K562 (cell line): ENCODE measurements around the gene DCUN1D3. TPM values are rescaled to one million over a fixed set of nuclear protein-coding genes. Genes with fewer than 3 reads are reported as not detected.

Experiments used
- ATAC-seq: fragments of 200-7000 bp; cut with Tn5 transposase; 3 replicates; pipeline ENCODE4 v1.9.1; 2020; ENCODE audit warnings: moderate library complexity
- BruUV-seq: library from RNA; stranded (reverse); fragments of 400-500 nt; replicated peaks from 2 replicates; lab custom pipeline; 2021; lab: Mats Ljungman, UMichigan
- CTCF ChIA-PET: fragments of 300-600 bp; formaldehyde crosslinking; extraction: SDS; loops from one replicate; lab custom pipeline; 2021; ENCODE audit warnings: low intra/inter-chr PET ratio; lab: Yijun Ruan, JAX
- POLR2A ChIA-PET: fragments of 300-600, 350-650 bp; sonication (Branson Sonifier 250); formaldehyde crosslinking; extraction: SDS; loops from one replicate; lab custom pipeline; 2021; ENCODE audit warnings: antibody characterized with exemption, inconsistent platforms; lab: Yijun Ruan, JAX
- DNase-seq, 4 experiments: peaks; one replicate each; pipeline versions ENCODE4 v3.0.0 to v3.0.0-alpha.2; 2011 to 2018; ENCODE audit warnings: low spot score in 3 of 4, mixed read lengths in 3 of 4; ENCODE audit errors: extremely low read depth in 1 of 4
- FAIRE-seq: peaks from 2 replicates; lab custom pipeline; 2011; peaks lifted over from hg19 to GRCh38; lab: Jason Lieb, UNC
- H2AFZ ChIP-seq: 2 replicates; pipeline ENCODE4 v1.6.0; 2011; ENCODE audit warnings: low read depth, low read length, control low read depth, inconsistent platforms
- H3K27ac ChIP-seq: fragments of 200-600 bp; 3 replicates; pipeline ENCODE4 v1.8.0; 2011; ENCODE audit warnings: low read depth, mild to moderate bottlenecking, control low read depth, inconsistent platforms, low read length, moderate library complexity, mixed read lengths; ENCODE audit errors: extremely low read depth
- H3K27me3 ChIP-seq, 2 experiments: fragments of 300-600 bp in 1 of 2; 2 replicates in 1 of 2; 3 replicates in 1 of 2; pipeline versions ENCODE4 v1.6.0 to v1.8.0; 2011; ENCODE audit warnings: inconsistent platforms in 2 of 2, low read length in 2 of 2, mild to moderate bottlenecking in 1 of 2, mixed read lengths in 1 of 2, moderate library complexity in 1 of 2; ENCODE audit not compliant: control insufficient read depth in 2 of 2, insufficient read depth in 2 of 2
- H3K36me3 ChIP-seq: fragments of 300-600 bp; 3 replicates; pipeline ENCODE4 v1.8.0; 2011; ENCODE audit warnings: mild to moderate bottlenecking, low read length, inconsistent platforms; ENCODE audit not compliant: control insufficient read depth, insufficient read depth
- H3K4me1 ChIP-seq, 2 experiments: fragments of 200-600 bp in 1 of 2; replicated peaks in 1 of 2; 2 replicates in 1 of 2; 3 replicates in 1 of 2; pipeline versions ENCODE4 v1.5.1 to v1.8.0; 2011; ENCODE audit warnings: inconsistent platforms in 2 of 2, low read length in 2 of 2, mild to moderate bottlenecking in 1 of 2, mixed read lengths in 1 of 2, moderate library complexity in 1 of 2; ENCODE audit not compliant: control insufficient read depth in 2 of 2, insufficient read depth in 2 of 2
- H3K4me2 ChIP-seq: 2 replicates; pipeline ENCODE4 v1.6.1; 2011; ENCODE audit warnings: low read length, control low read depth, inconsistent platforms, mixed read lengths; ENCODE audit not compliant: insufficient read depth
- H3K4me3 ChIP-seq: fragments of 200-600 bp; sonication (generic), shearing (Covaris generic); 2 replicates; pipeline ENCODE4 v1.5.1; 2016; ENCODE audit warnings: control low read depth, inconsistent platforms
- H3K79me2 ChIP-seq: fragments of 200-600 bp; 3 replicates; pipeline ENCODE4 v1.8.0; 2011; ENCODE audit warnings: low read length, inconsistent platforms; ENCODE audit not compliant: control insufficient read depth, insufficient read depth
- H3K9ac ChIP-seq, 2 experiments: 2 replicates each; pipeline versions ENCODE4 v1.6.0 to v1.6.1; 2011; ENCODE audit warnings: low read depth in 2 of 2, low read length in 2 of 2, control low read depth in 1 of 2, inconsistent platforms in 1 of 2, mild to moderate bottlenecking in 1 of 2, mixed read lengths in 1 of 2; ENCODE audit not compliant: insufficient read depth in 1 of 2
- H3K9me1 ChIP-seq: one replicate; pipeline ENCODE4 v1.6.0; 2011; ENCODE audit warnings: inconsistent platforms, mild to moderate bottlenecking, low read length, moderate library complexity; ENCODE audit not compliant: control insufficient read depth, insufficient read depth
- H3K9me3 ChIP-seq: replicated peaks from 2 replicates; pipeline ENCODE4 v1.5.1; 2011; ENCODE audit warnings: low read depth, low read length, inconsistent platforms; ENCODE audit not compliant: control insufficient read depth, insufficient read depth
- H4K20me1 ChIP-seq: replicated peaks from 2 replicates; pipeline ENCODE4 v1.6.1; 2011; ENCODE audit warnings: low read length, inconsistent platforms, mixed read lengths; ENCODE audit not compliant: control insufficient read depth, insufficient read depth
- MAX ChIP-seq: sonication (generic); formaldehyde crosslinking; IDR thresholded peaks from 2 replicates; pipeline ENCODE4 v1.9.0; 2022; ENCODE audit warnings: mild to moderate bottlenecking, missing genetic modification reagents
- TFE3 ChIP-seq: fragments of 450-650 bp; formaldehyde crosslinking; IDR thresholded peaks from 2 replicates; pipeline ENCODE4 v1.4.0; 2020; ENCODE audit warnings: mild to moderate bottlenecking, mixed read lengths
- WGBS: fragments of 100-300 bp; shearing (Covaris generic); methylation state at CpG from one replicate; pipeline ENCODE4 v1.1.6; 2016; ENCODE audit warnings: low coverage, mixed read lengths; ENCODE audit not compliant: insufficient coverage; ENCODE audit errors: missing lambda C conversion rate; 5-methylcytosine and 5-hydroxymethylcytosine counted together
- in situ Hi-C: fragments of 300-500 bp; cut with MboI; formaldehyde crosslinking; loops from 4 replicates; pipeline ENCODE4 v1.15.0; 2018; ENCODE audit warnings: inconsistent platforms, mixed read lengths
- intact Hi-C: fragments of 100-400 bp; cut with micrococcal nuclease; formaldehyde crosslinking; loops from 2 replicates; pipeline ENCODE4 v1.14.2; 2022
- polyA plus RNA-seq, 8 experiments: library from polyadenylated mRNA; depleted of rRNA in 4 of 8; stranded (reverse) in 5 of 8; unstranded in 3 of 8; fragments of >200 nt; fragmentation: Nextera tagmentation in 2 of 8; fragmentation: Illumina TruSeq in 1 of 8; extraction: Ambion mirVana in 2 of 8; extraction: Trizol in 1 of 8; gene quantifications; 2 replicates each; pipeline versions ENCODE4 v1.2.1 to v1.2.3, GENCODE V29; 2011 to 2014; ENCODE audit warnings: inconsistent platforms in 1 of 8, missing spikeins in 1 of 8
- total RNA-seq, 7 experiments: library from RNA; depleted of rRNA in 6 of 7; stranded (reverse); fragments of >200 nt in 6 of 7; fragmentation: Illumina TruSeq in 2 of 7; extraction: Trizol in 2 of 7; gene quantifications; 2 replicates each; pipeline versions ENCODE4 v1.2.1 to v1.2.3, GENCODE V29; 2011 to 2021; ENCODE audit warnings: low replicate concordance in 1 of 7

DCUN1D3 gene
- total and polyA plus RNA-seq, 9 of the 15 experiments (the other 6 are each of a cell fraction or from before 2014, with no cell fraction given), result 1.0 to 4.7 (median 2.2) TPM

DNA sequence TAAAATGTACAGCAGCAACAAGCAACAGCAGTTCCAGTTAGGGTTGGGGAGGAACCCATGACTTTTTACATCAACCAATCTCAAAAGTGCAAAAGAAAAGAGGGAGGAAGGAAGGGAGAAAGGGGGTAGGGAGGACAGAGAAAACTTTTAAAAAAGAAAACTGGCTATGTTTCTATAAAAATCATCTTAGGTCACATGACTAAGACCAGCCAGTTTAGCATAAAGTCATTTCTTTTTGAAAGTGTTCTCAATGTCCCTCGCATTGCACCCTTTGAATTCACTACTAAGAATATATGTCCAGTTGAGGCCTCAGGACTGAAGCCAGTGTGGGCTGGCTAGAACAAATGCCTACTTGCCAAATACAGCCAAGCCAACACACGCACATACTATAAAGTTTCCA lies 28.9 kb downstream of the DCUN1D3 start:
- H2AFZ ChIP-seq, result no peak overlapping the region
- DNase-seq, result no peak
- no peaks in the 10 kb centered on the region for H3K9me3 ChIP-seq
- peaks cover 12 to 22% of the 10 kb centered on the region in 2 experiments; a peak in 4 of 5 replicates for H3K4me1 ChIP-seq
- WGBS, result 94% methylated on average over 2 of the region's 2 CpGs
- no peak for FAIRE-seq
- BruUV-seq, result no TSS peak
- H4K20me1 ChIP-seq, result peaks cover 16% of the 10 kb centered on the region; the same call in 1 of the 2 replicates
- CTCF ChIA-PET, result no interaction called here
- POLR2A ChIA-PET, result interaction anchor here (0.9 to 1.0 kb wide), 2 partner anchors 9 to 63 kb away, joined by 3 to 5 read pairs; no protein-coding TSS in a partner anchor
- intact Hi-C loops (no loop called here), in situ Hi-C loops (no loop called here)
- H3K27me3 ChIP-seq, result no peaks in the 10 kb centered on the region
- H3K36me3 ChIP-seq, result no peaks in the 10 kb centered on the region
- no peak overlapping the region for H3K4me2 ChIP-seq
- TF ChIP-seq TFE3 (CRISPR knock-in tag) (peak; percentile 83), MAX (no peak)
- no peak overlapping the region for H3K27ac ChIP-seq
- peaks cover 5% of the 10 kb centered on the region; the same call in 1 of the 3 replicates for H3K79me2 ChIP-seq
- H3K4me3 ChIP-seq, result no peak overlapping the region
- no peak for ATAC-seq
- H3K9me1 ChIP-seq, result peaks cover 4% of the 10 kb centered on the region
- no peak overlapping the region for H3K9ac ChIP-seq
